Measurements from ENCODE around the gene UBA3.

GRCh38 chr3:69051756-69052471, 28.3 kb downstream of the UBA3 start, which contains the start of gene TMF1:
- TF ChIP-seq CTCF (IDR thresholded peaks at IDR 0.05) = no peak
- TF ChIP-seq EP300 (IDR thresholded peaks at IDR 0.05) = no peak

Data from suprapubic skin (tissue), 3 donors.